SH-SY5Y (cell line): ENCODE results near the gene DNAJC3.

Experiments
- GATA2 ChIP-seq: IDR thresholded peaks from 2 replicates; pipeline ENCODE4 v1.6.1; 2011; ENCODE audit warnings: mild to moderate bottlenecking, low read depth, low read length
- GATA3 ChIP-seq: IDR thresholded peaks from 2 replicates; pipeline ENCODE4 v1.6.1; 2011; ENCODE audit warnings: low read depth, mild to moderate bottlenecking, low read length, moderate library complexity

DNAJC3 gene

GRCh38 chr13:95822303-95822702 is 145.4 kb downstream of the DNAJC3 start:
- TF ChIP-seq GATA2 (no peak), GATA3 (no peak)

- TF ChIP-seq GATA3 = no peak
- TF ChIP-seq GATA2 = no peak
Measured at GRCh38 chr13:95833126-95833525, 156.2 kb downstream of the DNAJC3 start.

GRCh38 chr13:95833719-95834118 is 156.8 kb downstream of the DNAJC3 start:
- no peak for TF ChIP-seq GATA3

GRCh38 chr13:95834134-95834765 is 157.3 kb downstream of the DNAJC3 start:
- TF ChIP-seq GATA2 (no peak), GATA3 (no peak)

- TF ChIP-seq GATA3 = no peak
- no peak for TF ChIP-seq GATA2
Measured at GRCh38 chr13:95841894-95842293, 165.0 kb downstream of the DNAJC3 start.

- TF ChIP-seq GATA3 (no peak), GATA2 (no peak)
Measured at GRCh38 chr13:95842898-95843297, 166.0 kb downstream of the DNAJC3 start.
